Suprapubic skin (tissue), 4 donors: ENCODE results near the gene EIPR1. TPM values are rescaled to one million over a fixed set of nuclear protein-coding genes. Genes with fewer than 3 reads are reported as not detected.
A peak's percentile ranks its signal among the peaks of the same experiment; 100 is the strongest.

Source experiments
- DNase-seq, 2 donors: peaks; one replicate each; pipeline ENCODE4 v3.0.0-alpha.2; 2019; ENCODE audit warnings: low spot score in 2 of 2
- H3K27ac ChIP-seq: fragments of 200-600 bp; sonication (generic); one replicate; pipeline ENCODE4 v1.5.1; 2019
- H3K27me3 ChIP-seq: fragments of 200-600 bp; sonication (generic); one replicate; pipeline ENCODE4 v1.5.1; 2019
- H3K36me3 ChIP-seq: fragments of 200-600 bp; sonication (generic); one replicate; pipeline ENCODE4 v1.5.1; 2019
- H3K4me1 ChIP-seq: fragments of 200-600 bp; sonication (generic); one replicate; pipeline ENCODE4 v1.5.1; 2019
- H3K4me3 ChIP-seq: fragments of 200-600 bp; sonication (generic); one replicate; pipeline ENCODE4 v1.5.1; 2019; ENCODE audit warnings: mild to moderate bottlenecking
- H3K9me3 ChIP-seq: fragments of 200-600 bp; sonication (generic); one replicate; pipeline ENCODE4 v1.5.1; 2019
- EP300 ChIP-seq: sonication (generic); formaldehyde crosslinking; IDR thresholded peaks from one replicate; pipeline ENCODE4 v1.6.1; 2017; ENCODE audit warnings: antibody characterized with exemption
- POLR2A ChIP-seq, 2 donors: fragments of 450-650 bp; IDR thresholded peaks; one replicate each; pipeline ENCODE4 v1.6.1; 2017; ENCODE audit warnings: antibody characterized with exemption in 2 of 2, mild to moderate bottlenecking in 2 of 2, moderate library complexity in 2 of 2
- POLR2AphosphoS5 ChIP-seq, 3 donors: sonication (generic); formaldehyde crosslinking; IDR thresholded peaks; one replicate each; pipeline ENCODE4 v1.6.1; 2017; ENCODE audit warnings: antibody characterized with exemption in 3 of 3
- WGBS: methylation state at CpG from one replicate; pipeline ENCODE4 v1.1.5; 2018; 5-methylcytosine and 5-hydroxymethylcytosine counted together
- total RNA-seq, 4 donors: library from RNA; depleted of rRNA; stranded (reverse); fragments of >200 nt; gene quantifications; one replicate each; pipeline ENCODE4 v1.1.0, GENCODE V29; 2016
- TF ChIP-seq, protein P1 (sequence below), 2 donors: fragments of 200-600 bp in 1 of 2; fragments of 450-650 bp in 1 of 2; sonication (generic) in 1 of 2; IDR thresholded peaks; one replicate each; pipeline ENCODE4 v1.5.1; 2016 to 2019; ENCODE audit warnings: antibody characterized with exemption in 2 of 2, mild to moderate bottlenecking in 1 of 2, moderate library complexity in 1 of 2

Gene EIPR1
- total RNA-seq, 4 donors from 2014 or later = 29.0 to 37.5 (median 30.7) TPM

GRCh38 chr2:3356799-3357198 lies 20.8 kb downstream of the EIPR1 start:
- Histone ChIP-seq H3K27ac (no peak overlapping the region), H3K4me3 (no peak overlapping the region), H3K4me1 (no peaks in the 10 kb centered on the region), H3K9me3 (no peaks in the 10 kb centered on the region), H3K36me3 (peaks cover 12% of the 10 kb centered on the region), H3K27me3 (no peaks in the 10 kb centered on the region)
- no peak for TF ChIP-seq EP300
- TF ChIP-seq POLR2A (IDR thresholded peaks at IDR 0.05) = no peak
- TF ChIP-seq, protein P1, sequence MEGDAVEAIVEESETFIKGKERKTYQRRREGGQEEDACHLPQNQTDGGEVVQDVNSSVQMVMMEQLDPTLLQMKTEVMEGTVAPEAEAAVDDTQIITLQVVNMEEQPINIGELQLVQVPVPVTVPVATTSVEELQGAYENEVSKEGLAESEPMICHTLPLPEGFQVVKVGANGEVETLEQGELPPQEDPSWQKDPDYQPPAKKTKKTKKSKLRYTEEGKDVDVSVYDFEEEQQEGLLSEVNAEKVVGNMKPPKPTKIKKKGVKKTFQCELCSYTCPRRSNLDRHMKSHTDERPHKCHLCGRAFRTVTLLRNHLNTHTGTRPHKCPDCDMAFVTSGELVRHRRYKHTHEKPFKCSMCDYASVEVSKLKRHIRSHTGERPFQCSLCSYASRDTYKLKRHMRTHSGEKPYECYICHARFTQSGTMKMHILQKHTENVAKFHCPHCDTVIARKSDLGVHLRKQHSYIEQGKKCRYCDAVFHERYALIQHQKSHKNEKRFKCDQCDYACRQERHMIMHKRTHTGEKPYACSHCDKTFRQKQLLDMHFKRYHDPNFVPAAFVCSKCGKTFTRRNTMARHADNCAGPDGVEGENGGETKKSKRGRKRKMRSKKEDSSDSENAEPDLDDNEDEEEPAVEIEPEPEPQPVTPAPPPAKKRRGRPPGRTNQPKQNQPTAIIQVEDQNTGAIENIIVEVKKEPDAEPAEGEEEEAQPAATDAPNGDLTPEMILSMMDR (IDR thresholded peaks at IDR 0.05) = no peak
- TF ChIP-seq POLR2AphosphoS5 (IDR thresholded peaks at IDR 0.05) = no peak
- no peak for DNase-seq
- 85% methylated on average over 2 of the region's 2 CpGs for WGBS

DNA sequence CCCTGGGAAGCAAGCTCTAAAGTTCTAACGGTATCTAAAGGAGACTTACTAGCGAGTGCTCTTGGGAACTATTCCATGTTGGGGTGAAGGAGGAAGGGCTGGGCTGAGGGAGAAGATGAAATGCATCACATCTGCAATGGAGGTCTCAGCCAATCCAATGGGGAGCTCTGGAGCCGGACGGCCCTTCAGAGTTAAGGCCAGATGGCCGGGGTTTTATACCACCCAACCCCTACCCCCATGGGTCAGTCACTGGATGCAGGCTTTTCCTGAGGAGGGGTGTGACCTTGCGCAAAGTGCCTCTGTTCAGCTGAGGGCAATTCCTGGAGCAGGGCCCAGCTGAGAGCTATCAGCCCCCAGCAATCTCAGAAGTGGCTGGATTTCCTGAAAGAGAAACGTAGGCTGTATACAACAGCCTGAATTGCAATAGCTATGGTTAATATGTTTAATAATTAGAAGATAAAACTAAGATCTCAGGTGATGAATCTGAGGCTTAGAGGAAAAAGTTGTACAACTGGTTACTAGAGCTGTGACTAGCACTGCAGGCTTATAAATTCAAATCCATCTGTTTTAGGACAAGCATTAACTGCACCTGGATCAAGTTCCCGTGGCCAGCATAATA lies 21.6 kb downstream of the EIPR1 start:
- TF ChIP-seq POLR2A (IDR thresholded peaks at IDR 0.05) (no peak), POLR2AphosphoS5 (IDR thresholded peaks at IDR 0.05) (no peak), EP300 (no peak)
- TF ChIP-seq, protein P1 (IDR thresholded peaks at IDR 0.05) = no peak
- Histone ChIP-seq H3K36me3 (peaks cover 12% of the 10 kb centered on the region), H3K4me3 (no peak overlapping the region), H3K27ac (no peak overlapping the region), H3K9me3 (no peaks in the 10 kb centered on the region), H3K27me3 (no peaks in the 10 kb centered on the region), H3K4me1 (no peaks in the 10 kb centered on the region)
- no peak for DNase-seq
- 81% methylated on average over 8 of the region's 8 CpGs for WGBS

DNA sequence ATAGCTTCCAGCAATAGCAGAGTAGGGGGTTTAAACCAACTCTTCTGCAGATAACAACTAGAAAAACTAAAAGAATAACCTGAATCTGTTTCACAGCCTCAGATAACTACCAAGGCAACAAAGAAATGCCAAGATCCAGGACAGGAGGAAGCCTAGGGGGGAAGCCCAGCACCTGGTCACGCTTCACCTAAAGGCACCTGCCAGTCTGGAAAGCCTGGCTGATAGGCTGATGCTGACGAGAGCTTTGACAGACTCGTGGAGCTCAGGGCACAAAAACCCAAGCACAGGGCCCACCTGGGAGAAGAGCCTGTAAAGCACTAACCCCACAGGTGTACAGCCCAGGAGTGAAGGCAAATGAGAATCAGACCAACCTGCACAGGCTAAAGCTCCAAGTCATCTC lies 22.6 kb downstream of the EIPR1 start:
- no peaks in the 10 kb centered on the region for H3K4me1 ChIP-seq
- TF ChIP-seq POLR2AphosphoS5 (IDR thresholded peaks at IDR 0.05) (no peak), EP300 (no peak), POLR2A (IDR thresholded peaks at IDR 0.05) (no peak)
- TF ChIP-seq, protein P1 (IDR thresholded peaks at IDR 0.05) = no peak
- no peak overlapping the region for H3K27ac ChIP-seq
- no peaks in the 10 kb centered on the region for H3K27me3 ChIP-seq
- 94% methylated on average over 3 of the region's 3 CpGs for WGBS
- no peak overlapping the region for H3K4me3 ChIP-seq
- peaks cover 12% of the 10 kb centered on the region for H3K36me3 ChIP-seq
- DNase-seq = no peak
- no peaks in the 10 kb centered on the region for H3K9me3 ChIP-seq

- WGBS = 44% methylated on average over 11 of the region's 13 CpGs
- Histone ChIP-seq H3K36me3 (peaks cover 16% of the 10 kb centered on the region), H3K27me3 (no peaks in the 10 kb centered on the region), H3K4me1 (peaks cover 9% of the 10 kb centered on the region), H3K4me3 (peak overlapping the region; percentile 21), H3K9me3 (no peaks in the 10 kb centered on the region), H3K27ac (peak overlapping the region; percentile 68)
- TF ChIP-seq EP300 (no peak), POLR2AphosphoS5 (IDR thresholded peaks at IDR 0.05) (no peak), POLR2A (IDR thresholded peaks at IDR 0.05) (no peak)
- TF ChIP-seq, protein P1 (IDR thresholded peaks at IDR 0.05) = no peak
- DNase-seq = peak in 1 of 2 donors; percentile 67
Observed at GRCh38 chr2:3349211-3349693, 28.4 kb downstream of the EIPR1 start.

- Histone ChIP-seq H3K27me3 (no peaks in the 10 kb centered on the region), H3K27ac (peak overlapping the region; percentile 68), H3K9me3 (no peaks in the 10 kb centered on the region), H3K4me1 (peaks cover 9% of the 10 kb centered on the region), H3K36me3 (peaks cover 13% of the 10 kb centered on the region), H3K4me3 (peak overlapping the region; percentile 21)
- 75% methylated on average over 7 of the region's 12 CpGs for WGBS
- TF ChIP-seq EP300 (no peak), POLR2A (IDR thresholded peaks at IDR 0.05) (no peak), POLR2AphosphoS5 (IDR thresholded peaks at IDR 0.05) (no peak)
- TF ChIP-seq, protein P1 (IDR thresholded peaks at IDR 0.05) = no peak
- peak in 1 of 2 donors; percentile 66 for DNase-seq
Observed at GRCh38 chr2:3348767-3349166, 28.9 kb downstream of the EIPR1 start.
